IPS DF 19.7 (cell line): ENCODE results near the gene GNA14.
"Not testable (repeated sequence)": the region's sequence is repeated elsewhere in the genome, so short reads cannot be mapped to it uniquely, and the experiment has no call there.

ENCODE experiments used
- DNase-seq: peaks from one replicate; pipeline ENCODE4 v3.0.0-alpha.2; 2013; ENCODE audit warnings: low read depth, low spot score

The GNA14 gene

GRCh38 chr9:77648234-77649108, at the start of gene GNA14:
Gene GNA14, minus strand, starts transcription at chr9:77648322. Its CDS starts 529 bp downstream, at chr9:77647793.
- DNase-seq, result no peak

GRCh38 chr9:77697238-77697984, 49.3 kb upstream of the GNA14 start:
- no peak for DNase-seq

GRCh38 chr9:77690723-77691122, 42.6 kb upstream of the GNA14 start:
- DNase-seq, result not testable (repeated sequence)

DNA sequence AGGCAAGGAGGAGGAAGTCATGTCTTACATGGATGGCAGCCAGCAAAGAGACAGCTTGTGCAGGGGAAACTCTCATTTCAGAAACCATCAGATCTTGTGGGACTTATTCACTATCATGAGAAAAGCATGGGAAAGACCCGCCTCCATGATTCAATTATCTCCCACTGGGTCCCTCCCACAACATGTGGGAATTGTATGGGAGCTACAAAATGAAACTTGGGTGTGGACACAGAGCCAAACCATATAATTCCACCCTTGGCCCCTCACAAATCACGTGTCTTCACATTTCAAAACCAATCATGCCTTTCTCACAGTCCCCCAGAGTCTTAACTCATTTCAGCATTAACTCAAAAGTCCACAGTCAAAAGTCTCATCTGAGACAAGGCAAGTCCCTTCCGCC, 42.0 kb upstream of the GNA14 start:
- not testable (repeated sequence) for DNase-seq

- not testable (repeated sequence) for DNase-seq
These were observed 39.6 kb upstream of the GNA14 start for GRCh38 chr9:77687737-77688136.

DNA sequence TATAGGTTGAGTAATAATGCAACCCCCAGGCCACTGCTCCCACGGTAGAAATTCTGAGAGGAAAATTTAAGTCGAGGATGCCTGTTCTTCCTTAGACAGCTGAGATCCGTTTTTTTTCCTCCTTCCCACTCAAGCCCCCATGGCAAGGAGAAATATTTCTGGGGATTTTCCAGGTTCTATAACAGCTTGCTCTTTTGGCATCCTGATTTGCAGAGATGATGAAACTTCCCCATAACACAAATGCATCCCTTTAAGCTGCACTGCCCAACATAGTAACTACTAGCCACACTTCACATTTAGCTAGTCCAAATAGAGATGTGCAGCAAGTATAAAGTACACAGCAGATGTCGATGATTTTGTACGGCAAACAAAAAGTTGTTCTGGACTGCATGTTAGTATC, 32.5 kb upstream of the GNA14 start:
- DNase-seq, result no peak

DNA sequence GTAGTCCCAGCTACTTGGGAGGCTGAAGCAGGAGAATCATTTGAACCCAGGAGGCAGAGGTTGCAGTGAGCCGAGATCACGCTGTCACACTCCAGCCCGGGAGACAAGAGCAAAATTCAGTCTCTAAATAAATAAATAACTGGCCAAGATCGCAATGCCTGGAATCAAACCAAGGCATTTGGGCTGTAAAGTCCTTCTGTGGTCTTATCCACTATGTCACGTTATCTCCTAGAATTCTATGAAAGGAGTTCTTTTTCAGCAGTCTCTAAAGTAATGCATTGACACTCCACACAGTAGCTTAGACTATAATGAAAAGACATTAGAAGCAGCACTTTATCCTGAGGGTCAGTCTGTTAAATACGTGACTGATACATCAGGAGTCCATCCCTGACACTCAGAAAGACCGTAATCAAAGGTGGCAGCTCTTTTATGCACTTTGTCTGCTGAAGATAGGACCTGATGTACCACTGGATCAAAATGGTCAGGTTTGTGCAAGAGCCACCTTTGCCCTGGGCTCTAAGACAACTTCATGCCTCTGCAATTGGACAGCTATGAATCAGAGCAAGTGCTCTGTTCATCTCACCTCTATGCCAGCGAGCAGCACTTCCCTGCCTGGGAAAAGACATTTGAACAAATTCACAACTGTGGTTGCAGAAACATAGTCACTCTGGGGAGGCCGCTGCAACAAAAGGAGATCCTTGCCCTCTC, 31.7 kb upstream of the GNA14 start:
- no peak for DNase-seq

- no peak for DNase-seq
These were observed 31.0 kb upstream of the GNA14 start for GRCh38 chr9:77679088-77679487.

DNA sequence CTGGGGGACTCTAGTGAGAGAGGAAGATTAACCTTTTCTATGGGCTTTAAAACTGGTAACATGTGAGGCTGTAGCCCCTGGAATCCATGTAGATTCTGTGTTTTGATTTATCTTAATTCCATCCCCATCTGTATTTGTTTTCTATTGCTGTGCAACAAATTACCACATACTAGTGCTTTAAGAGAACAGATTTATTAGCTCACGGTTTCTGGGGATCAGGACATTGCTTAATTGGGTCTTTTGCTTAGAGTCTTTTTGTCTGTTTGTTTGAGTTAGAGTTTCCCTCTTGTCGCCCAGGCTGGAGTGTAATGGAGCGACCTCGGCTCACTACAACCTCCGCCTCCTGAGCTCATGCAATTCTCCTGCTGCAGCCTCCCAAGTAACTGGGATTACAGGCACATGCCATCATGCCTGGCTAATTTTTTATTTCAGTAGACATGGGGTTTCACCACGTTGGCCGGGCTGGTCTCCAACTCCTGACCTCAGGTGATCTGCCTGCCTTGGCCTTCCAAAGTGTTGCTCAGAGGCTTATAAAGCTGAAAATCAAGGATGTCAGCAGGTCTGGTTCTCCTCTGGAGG, 29.9 kb upstream of the GNA14 start:
- DNase-seq, result no peak

- no peak for DNase-seq
These were observed 29.3 kb upstream of the GNA14 start for GRCh38 chr9:77677397-77677796.

GRCh38 chr9:77673941-77674791, 26.0 kb upstream of the GNA14 start:
- no peak for DNase-seq

DNA sequence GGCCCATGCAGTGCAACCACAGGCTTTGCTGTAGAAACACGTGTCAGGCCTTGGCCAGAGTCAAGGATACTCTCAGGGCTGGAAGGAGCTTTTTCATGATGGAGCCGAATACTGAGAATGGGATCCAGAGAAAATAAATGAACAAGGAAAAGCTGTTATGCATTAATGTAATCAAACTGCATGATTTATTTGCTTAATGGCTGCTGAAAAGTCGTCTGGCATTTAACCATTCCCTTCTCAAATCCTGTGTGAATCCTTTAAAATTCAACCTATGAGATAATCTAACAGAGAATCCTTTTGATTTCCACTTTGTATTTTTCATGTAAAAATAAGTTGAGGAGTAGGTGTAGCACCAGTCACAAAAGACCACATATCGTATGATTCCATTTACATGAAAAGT, 24.1 kb upstream of the GNA14 start:
- DNase-seq, result no peak

DNA sequence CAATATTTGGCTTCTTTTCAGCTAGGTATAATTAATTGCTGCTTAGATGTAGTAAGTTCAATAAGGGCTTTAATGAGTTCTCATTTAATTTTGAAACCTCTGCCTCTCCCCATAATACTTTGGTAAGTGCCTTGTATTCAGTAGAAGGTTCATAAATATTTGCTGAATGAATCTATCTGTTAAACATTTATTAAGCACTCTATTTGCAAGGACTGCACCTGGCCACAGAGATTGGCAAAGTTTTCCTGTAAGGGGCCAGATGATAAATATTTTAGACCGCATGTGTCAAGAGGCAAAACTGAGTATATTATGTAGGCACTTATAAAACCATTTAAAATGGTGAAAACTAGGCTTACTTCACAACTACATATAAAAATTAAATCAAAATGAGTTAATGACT, 19.0 kb upstream of the GNA14 start:
- no peak for DNase-seq

GRCh38 chr9:77663754-77664153, 15.6 kb upstream of the GNA14 start:
- no peak for DNase-seq

DNA sequence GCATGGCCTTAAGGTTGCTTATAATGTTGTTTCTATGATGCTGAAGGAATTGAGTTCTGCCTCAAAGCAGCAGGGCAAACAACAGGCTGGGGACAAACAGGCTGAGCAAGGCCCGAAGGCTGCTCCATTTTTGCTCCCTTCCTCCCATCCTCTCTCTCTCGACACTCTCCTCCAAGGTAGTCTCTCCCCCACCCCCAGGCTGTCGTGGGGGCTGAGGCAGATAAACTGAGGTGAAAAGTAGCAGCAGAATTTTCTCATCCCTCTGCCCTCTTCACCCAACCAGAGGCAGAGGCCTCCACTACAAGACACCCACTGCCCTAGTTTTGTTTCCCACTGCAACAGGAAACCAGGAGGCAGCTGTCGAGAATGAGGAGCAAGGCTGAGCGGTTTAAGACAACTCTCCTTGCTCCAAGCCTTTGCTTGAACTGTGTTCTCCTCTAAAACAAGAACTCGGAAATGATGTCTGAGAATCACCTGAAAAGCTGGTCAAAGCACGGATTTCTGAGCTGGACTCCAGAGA, 13.5 kb upstream of the GNA14 start:
- no peak for DNase-seq

- DNase-seq, result no peak
These were observed 11.8 kb upstream of the GNA14 start for GRCh38 chr9:77659926-77660325.

GRCh38 chr9:77651203-77651602, 3.1 kb upstream of the GNA14 start:
- no peak for DNase-seq

DNA sequence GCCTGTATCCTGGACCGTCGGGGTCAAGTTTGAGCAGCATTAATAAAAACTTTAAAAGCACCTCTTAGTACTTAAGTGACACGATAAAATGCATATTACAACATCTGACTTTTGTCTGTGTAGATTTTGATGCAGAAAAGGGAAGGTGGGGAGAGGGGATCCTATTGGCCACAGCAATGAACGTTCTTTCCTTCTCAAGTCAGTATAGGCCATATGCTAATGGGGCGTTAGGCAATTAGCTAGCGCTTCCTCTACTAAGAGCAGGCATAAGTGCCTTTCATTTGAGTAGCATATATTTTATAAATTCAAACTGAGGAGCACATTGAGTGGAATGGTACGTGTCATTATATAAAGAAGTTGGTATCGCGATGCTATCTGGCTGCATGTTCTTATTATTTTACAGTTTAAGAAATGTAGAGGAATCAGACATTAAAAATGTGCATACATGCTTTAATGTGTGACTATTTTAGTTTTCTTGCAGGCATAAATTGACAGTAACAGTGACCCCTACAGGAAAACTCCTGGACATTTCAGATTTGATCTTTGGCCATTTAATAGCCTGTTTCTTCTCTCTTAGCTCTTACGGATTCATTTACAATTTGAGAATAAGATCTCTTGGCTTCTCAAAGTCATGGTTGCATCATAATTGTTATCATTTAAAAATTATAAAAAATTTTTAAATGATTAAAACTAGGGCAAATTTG, 1.1 kb upstream of the GNA14 start:
- DNase-seq, result no peak

GRCh38 chr9:77647267-77648233, 572 bp downstream of the GNA14 start:
- DNase-seq, result no peak
